K562 (cell line): ENCODE results near the gene TCF3. TPM values are rescaled to one million over a fixed set of nuclear protein-coding genes. Genes with fewer than 3 reads are reported as not detected.
A peak's percentile ranks its signal among the peaks of the same experiment; 100 is the strongest.

Source experiments
- ATAC-seq: fragments of 200-7000 bp; cut with Tn5 transposase; 3 replicates; pipeline ENCODE4 v1.9.1; 2020; ENCODE audit warnings: moderate library complexity
- BruUV-seq: library from RNA; stranded (reverse); fragments of 400-500 nt; replicated peaks from 2 replicates; lab custom pipeline; 2021; lab: Mats Ljungman, UMichigan
- CTCF ChIA-PET: fragments of 300-600 bp; formaldehyde crosslinking; extraction: SDS; loops from one replicate; lab custom pipeline; 2021; ENCODE audit warnings: low intra/inter-chr PET ratio; lab: Yijun Ruan, JAX
- POLR2A ChIA-PET: fragments of 300-600, 350-650 bp; sonication (Branson Sonifier 250); formaldehyde crosslinking; extraction: SDS; loops from one replicate; lab custom pipeline; 2021; ENCODE audit warnings: antibody characterized with exemption, inconsistent platforms; lab: Yijun Ruan, JAX
- DNase-seq, 4 experiments: peaks; one replicate each; pipeline versions ENCODE4 v3.0.0 to v3.0.0-alpha.2; 2011 to 2018; ENCODE audit warnings: low spot score in 3 of 4, mixed read lengths in 3 of 4; ENCODE audit errors: extremely low read depth in 1 of 4
- FAIRE-seq: peaks from 2 replicates; lab custom pipeline; 2011; peaks lifted over from hg19 to GRCh38; lab: Jason Lieb, UNC
- H2AFZ ChIP-seq: 2 replicates; pipeline ENCODE4 v1.6.0; 2011; ENCODE audit warnings: low read depth, low read length, control low read depth, inconsistent platforms
- H3K27ac ChIP-seq: fragments of 200-600 bp; 3 replicates; pipeline ENCODE4 v1.8.0; 2011; ENCODE audit warnings: low read depth, mild to moderate bottlenecking, control low read depth, inconsistent platforms, low read length, moderate library complexity, mixed read lengths; ENCODE audit errors: extremely low read depth
- H3K27me3 ChIP-seq, 2 experiments: fragments of 300-600 bp in 1 of 2; 2 replicates in 1 of 2; 3 replicates in 1 of 2; pipeline versions ENCODE4 v1.6.0 to v1.8.0; 2011; ENCODE audit warnings: inconsistent platforms in 2 of 2, low read length in 2 of 2, mild to moderate bottlenecking in 1 of 2, mixed read lengths in 1 of 2, moderate library complexity in 1 of 2; ENCODE audit not compliant: control insufficient read depth in 2 of 2, insufficient read depth in 2 of 2
- H3K36me3 ChIP-seq: fragments of 300-600 bp; 3 replicates; pipeline ENCODE4 v1.8.0; 2011; ENCODE audit warnings: mild to moderate bottlenecking, low read length, inconsistent platforms; ENCODE audit not compliant: control insufficient read depth, insufficient read depth
- H3K4me1 ChIP-seq, 2 experiments: fragments of 200-600 bp in 1 of 2; replicated peaks in 1 of 2; 2 replicates in 1 of 2; 3 replicates in 1 of 2; pipeline versions ENCODE4 v1.5.1 to v1.8.0; 2011; ENCODE audit warnings: inconsistent platforms in 2 of 2, low read length in 2 of 2, mild to moderate bottlenecking in 1 of 2, mixed read lengths in 1 of 2, moderate library complexity in 1 of 2; ENCODE audit not compliant: control insufficient read depth in 2 of 2, insufficient read depth in 2 of 2
- H3K4me2 ChIP-seq: 2 replicates; pipeline ENCODE4 v1.6.1; 2011; ENCODE audit warnings: low read length, control low read depth, inconsistent platforms, mixed read lengths; ENCODE audit not compliant: insufficient read depth
- H3K4me3 ChIP-seq: fragments of 200-600 bp; sonication (generic), shearing (Covaris generic); 2 replicates; pipeline ENCODE4 v1.5.1; 2016; ENCODE audit warnings: control low read depth, inconsistent platforms
- H3K79me2 ChIP-seq: fragments of 200-600 bp; 3 replicates; pipeline ENCODE4 v1.8.0; 2011; ENCODE audit warnings: low read length, inconsistent platforms; ENCODE audit not compliant: control insufficient read depth, insufficient read depth
- H3K9ac ChIP-seq, 2 experiments: 2 replicates each; pipeline versions ENCODE4 v1.6.0 to v1.6.1; 2011; ENCODE audit warnings: low read depth in 2 of 2, low read length in 2 of 2, control low read depth in 1 of 2, inconsistent platforms in 1 of 2, mild to moderate bottlenecking in 1 of 2, mixed read lengths in 1 of 2; ENCODE audit not compliant: insufficient read depth in 1 of 2
- H3K9me1 ChIP-seq: one replicate; pipeline ENCODE4 v1.6.0; 2011; ENCODE audit warnings: inconsistent platforms, mild to moderate bottlenecking, low read length, moderate library complexity; ENCODE audit not compliant: control insufficient read depth, insufficient read depth
- H3K9me3 ChIP-seq: replicated peaks from 2 replicates; pipeline ENCODE4 v1.5.1; 2011; ENCODE audit warnings: low read depth, low read length, inconsistent platforms; ENCODE audit not compliant: control insufficient read depth, insufficient read depth
- H4K20me1 ChIP-seq: replicated peaks from 2 replicates; pipeline ENCODE4 v1.6.1; 2011; ENCODE audit warnings: low read length, inconsistent platforms, mixed read lengths; ENCODE audit not compliant: control insufficient read depth, insufficient read depth
- CBFA2T2 ChIP-seq: fragments of 450-650 bp; conservative IDR thresholded peaks from 2 replicates; pipeline ENCODE4 v1.6.1; 2017; ENCODE audit warnings: mild to moderate bottlenecking
- CREB1 ChIP-seq, 2 experiments: sonication (generic) in 1 of 2; formaldehyde crosslinking in 1 of 2; IDR thresholded peaks; 2 replicates each; pipeline versions ENCODE4 v1.6.1 to v1.8.0; 2012 to 2022; ENCODE audit warnings: inconsistent platforms in 1 of 2, mild to moderate bottlenecking in 1 of 2, missing genetic modification reagents in 1 of 2, moderate library complexity in 1 of 2
- NRF1 ChIP-seq, 2 experiments: fragments of 450-650 bp; IDR thresholded peaks in 1 of 2; conservative IDR thresholded peaks in 1 of 2; 2 replicates each; pipeline ENCODE4 v1.6.1; 2014; ENCODE audit warnings: mild to moderate bottlenecking in 2 of 2
- RAD51 ChIP-seq: fragments of 450-650 bp; IDR thresholded peaks from 2 replicates; pipeline ENCODE4 v1.7.1; 2016; ENCODE audit warnings: low read depth, mild to moderate bottlenecking, borderline replicate concordance
- TOE1 ChIP-seq, 2 experiments: fragments of 450-650 bp in 1 of 2; sonication (generic) in 1 of 2; formaldehyde crosslinking in 1 of 2; IDR thresholded peaks; 2 replicates each; pipeline versions ENCODE4 v1.7.1 to v1.8.0; 2016 to 2022; ENCODE audit warnings: borderline replicate concordance in 2 of 2, mild to moderate bottlenecking in 2 of 2, antibody characterized with exemption in 1 of 2, inconsistent platforms in 1 of 2, low read depth in 1 of 2, missing genetic modification reagents in 1 of 2, moderate library complexity in 1 of 2
- ZBTB1 ChIP-seq: sonication (generic); formaldehyde crosslinking; IDR thresholded peaks from 2 replicates; pipeline ENCODE4 v1.8.1; 2023; ENCODE audit warnings: missing genetic modification reagents, low read depth, mild to moderate bottlenecking, borderline replicate concordance
- ZBTB17 ChIP-seq: fragments of 450-650 bp; formaldehyde crosslinking; IDR thresholded peaks from 2 replicates; pipeline ENCODE4 v1.4.0; 2020; ENCODE audit warnings: mild to moderate bottlenecking
- ZNF75A ChIP-seq: fragments of 450-650 bp; formaldehyde crosslinking; IDR thresholded peaks from 2 replicates; pipeline ENCODE4 v1.4.0; 2020; ENCODE audit warnings: mild to moderate bottlenecking
- WGBS: fragments of 100-300 bp; shearing (Covaris generic); methylation state at CpG from one replicate; pipeline ENCODE4 v1.1.6; 2016; ENCODE audit warnings: low coverage, mixed read lengths; ENCODE audit not compliant: insufficient coverage; ENCODE audit errors: missing lambda C conversion rate; 5-methylcytosine and 5-hydroxymethylcytosine counted together
- in situ Hi-C: fragments of 300-500 bp; cut with MboI; formaldehyde crosslinking; loops from 4 replicates; pipeline ENCODE4 v1.15.0; 2018; ENCODE audit warnings: inconsistent platforms, mixed read lengths
- intact Hi-C: fragments of 100-400 bp; cut with micrococcal nuclease; formaldehyde crosslinking; loops from 2 replicates; pipeline ENCODE4 v1.14.2; 2022
- polyA plus RNA-seq, 8 experiments: library from polyadenylated mRNA; depleted of rRNA in 4 of 8; stranded (reverse) in 5 of 8; unstranded in 3 of 8; fragments of >200 nt; fragmentation: Nextera tagmentation in 2 of 8; fragmentation: Illumina TruSeq in 1 of 8; extraction: Ambion mirVana in 2 of 8; extraction: Trizol in 1 of 8; gene quantifications; 2 replicates each; pipeline versions ENCODE4 v1.2.1 to v1.2.3, GENCODE V29; 2011 to 2014; ENCODE audit warnings: inconsistent platforms in 1 of 8, missing spikeins in 1 of 8
- total RNA-seq, 7 experiments: library from RNA; depleted of rRNA in 6 of 7; stranded (reverse); fragments of >200 nt in 6 of 7; fragmentation: Illumina TruSeq in 2 of 7; extraction: Trizol in 2 of 7; gene quantifications; 2 replicates each; pipeline versions ENCODE4 v1.2.1 to v1.2.3, GENCODE V29; 2011 to 2021; ENCODE audit warnings: low replicate concordance in 1 of 7
- TF ChIP-seq, protein P1 (sequence below): sonication (generic); formaldehyde crosslinking; IDR thresholded peaks from 2 replicates; pipeline ENCODE4 v1.9.0; 2022; ENCODE audit warnings: mild to moderate bottlenecking, missing genetic modification reagents
- TF ChIP-seq, protein P2 (sequence below): fragments of 450-650 bp; formaldehyde crosslinking; IDR thresholded peaks from 2 replicates; pipeline ENCODE4 v1.4.0; 2020; ENCODE audit warnings: mild to moderate bottlenecking, mixed read lengths
- TF ChIP-seq, protein P3 (sequence below): sonication (generic); formaldehyde crosslinking; IDR thresholded peaks from 2 replicates; pipeline ENCODE4 v1.5.0; 2020; ENCODE audit warnings: missing genetic modification reagents
- TF ChIP-seq, protein P4 (sequence below), 2 experiments: fragments of 450-650 bp; conservative IDR thresholded peaks; 2 replicates each; pipeline ENCODE4 v1.6.1; 2017; ENCODE audit warnings: mild to moderate bottlenecking in 2 of 2, moderate library complexity in 2 of 2

Gene TCF3
- total and polyA plus RNA-seq, 9 of the 15 experiments (the other 6 are each of a cell fraction or from before 2014, with no cell fraction given): 5.6 to 259 (median 84.0) TPM

DNA sequence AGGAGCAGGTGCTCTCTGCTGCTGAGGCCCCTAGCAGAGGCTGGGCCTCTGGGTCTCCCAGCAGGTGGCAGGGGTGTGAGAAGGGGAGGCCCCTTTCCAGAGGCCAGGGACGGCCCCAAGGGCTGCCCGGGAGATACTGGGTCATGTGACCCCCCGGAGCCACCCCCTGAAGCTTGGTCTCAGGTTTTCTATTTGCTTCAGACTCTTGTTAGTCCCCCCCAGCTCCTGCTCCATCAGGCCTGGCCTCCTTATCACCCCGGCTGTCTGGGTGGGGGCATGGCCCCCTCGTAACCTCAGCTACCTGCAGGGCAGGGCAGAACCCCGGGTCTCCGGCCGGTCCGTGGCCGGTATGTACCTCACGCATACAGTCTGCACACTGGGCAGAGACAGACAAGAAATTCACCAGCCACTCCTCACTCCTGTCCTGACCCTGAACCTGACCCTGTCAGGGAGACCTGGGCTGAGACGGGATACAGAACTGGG is 13.2 kb upstream of the TCF3 start:
- 14% methylated on average over 11 of the region's 12 CpGs for WGBS
- Histone ChIP-seq H3K9me1 (no peaks in the 10 kb centered on the region), H3K27me3 (no peaks in the 10 kb centered on the region), H3K4me2 (no peak overlapping the region), H2AFZ (peak overlapping the region; percentile 59), H3K36me3 (no peaks in the 10 kb centered on the region), H3K4me1 (peaks cover 6 to 45% of the 10 kb centered on the region in 2 experiments; a peak in 4 of 5 replicates), H3K27ac (no peak overlapping the region), H4K20me1 (no peaks in the 10 kb centered on the region), H3K9ac (peak overlapping the region in 1 of 2 experiments; percentile 76; a peak in 2 of 4 replicates), H3K4me3 (no peak overlapping the region), H3K9me3 (no peaks in the 10 kb centered on the region), H3K79me2 (no peaks in the 10 kb centered on the region)
- ChIA-PET POLR2A (interaction anchor here (0.7 to 1.5 kb wide), 2 partner anchors 12 to 60 kb away, joined by 3 to 4 read pairs; no protein-coding TSS in a partner anchor), CTCF (no interaction called here)
- in situ Hi-C loops: no loop called here
- peak; percentile 68 for ATAC-seq
- DNase-seq: peak; percentile 51 to 68 (median 62)
- no TSS peak for BruUV-seq
- intact Hi-C loops: no loop called here
- TF ChIP-seq, protein P1, sequence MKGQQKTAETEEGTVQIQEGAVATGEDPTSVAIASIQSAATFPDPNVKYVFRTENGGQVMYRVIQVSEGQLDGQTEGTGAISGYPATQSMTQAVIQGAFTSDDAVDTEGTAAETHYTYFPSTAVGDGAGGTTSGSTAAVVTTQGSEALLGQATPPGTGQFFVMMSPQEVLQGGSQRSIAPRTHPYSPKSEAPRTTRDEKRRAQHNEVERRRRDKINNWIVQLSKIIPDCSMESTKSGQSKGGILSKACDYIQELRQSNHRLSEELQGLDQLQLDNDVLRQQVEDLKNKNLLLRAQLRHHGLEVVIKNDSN (CRISPR knock-in tag): peak; percentile 60
- TF ChIP-seq, protein P2, sequence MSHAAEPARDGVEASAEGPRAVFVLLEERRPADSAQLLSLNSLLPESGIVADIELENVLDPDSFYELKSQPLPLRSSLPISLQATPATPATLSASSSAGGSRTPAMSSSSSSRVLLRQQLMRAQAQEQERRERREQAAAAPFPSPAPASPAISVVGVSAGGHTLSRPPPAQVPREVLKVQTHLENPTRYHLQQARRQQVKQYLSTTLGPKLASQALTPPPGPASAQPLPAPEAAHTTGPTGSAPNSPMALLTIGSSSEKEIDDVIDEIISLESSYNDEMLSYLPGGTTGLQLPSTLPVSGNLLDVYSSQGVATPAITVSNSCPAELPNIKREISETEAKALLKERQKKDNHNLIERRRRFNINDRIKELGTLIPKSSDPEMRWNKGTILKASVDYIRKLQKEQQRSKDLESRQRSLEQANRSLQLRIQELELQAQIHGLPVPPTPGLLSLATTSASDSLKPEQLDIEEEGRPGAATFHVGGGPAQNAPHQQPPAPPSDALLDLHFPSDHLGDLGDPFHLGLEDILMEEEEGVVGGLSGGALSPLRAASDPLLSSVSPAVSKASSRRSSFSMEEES (CRISPR knock-in tag): peak; percentile 91
- TF ChIP-seq RAD51 (peak; percentile 77), ZBTB1 (CRISPR knock-in tag) (no peak), CREB1 (IDR thresholded peaks at IDR 0.05) (no peak), CREB1 (CRISPR knock-in tag; IDR thresholded peaks at IDR 0.05) (no peak), TOE1 (IDR thresholded peaks at IDR 0.05; ENCODE audit: borderline replicate concordance) (peak; percentile 83), TOE1 (CRISPR knock-in tag; IDR thresholded peaks at IDR 0.05; ENCODE audit: borderline replicate concordance, low read depth) (no peak), ZBTB17 (CRISPR knock-in tag) (no peak), ZNF75A (no peak), NRF1 (conservative IDR thresholded peaks at IDR 0.05 in 1 of 2, IDR thresholded peaks at IDR 0.05 in 1 of 2) (0 out of 4 replicates have a peak, but pooled peaks of 1 of the 2 experiments have one; percentile 10), CBFA2T2 (peak; percentile 29)
- TF ChIP-seq, protein P3, sequence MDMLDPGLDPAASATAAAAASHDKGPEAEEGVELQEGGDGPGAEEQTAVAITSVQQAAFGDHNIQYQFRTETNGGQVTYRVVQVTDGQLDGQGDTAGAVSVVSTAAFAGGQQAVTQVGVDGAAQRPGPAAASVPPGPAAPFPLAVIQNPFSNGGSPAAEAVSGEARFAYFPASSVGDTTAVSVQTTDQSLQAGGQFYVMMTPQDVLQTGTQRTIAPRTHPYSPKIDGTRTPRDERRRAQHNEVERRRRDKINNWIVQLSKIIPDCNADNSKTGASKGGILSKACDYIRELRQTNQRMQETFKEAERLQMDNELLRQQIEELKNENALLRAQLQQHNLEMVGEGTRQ (CRISPR knock-in tag): peak; percentile 65; the same call in 1 of the 2 replicates
- TF ChIP-seq, protein P4, sequence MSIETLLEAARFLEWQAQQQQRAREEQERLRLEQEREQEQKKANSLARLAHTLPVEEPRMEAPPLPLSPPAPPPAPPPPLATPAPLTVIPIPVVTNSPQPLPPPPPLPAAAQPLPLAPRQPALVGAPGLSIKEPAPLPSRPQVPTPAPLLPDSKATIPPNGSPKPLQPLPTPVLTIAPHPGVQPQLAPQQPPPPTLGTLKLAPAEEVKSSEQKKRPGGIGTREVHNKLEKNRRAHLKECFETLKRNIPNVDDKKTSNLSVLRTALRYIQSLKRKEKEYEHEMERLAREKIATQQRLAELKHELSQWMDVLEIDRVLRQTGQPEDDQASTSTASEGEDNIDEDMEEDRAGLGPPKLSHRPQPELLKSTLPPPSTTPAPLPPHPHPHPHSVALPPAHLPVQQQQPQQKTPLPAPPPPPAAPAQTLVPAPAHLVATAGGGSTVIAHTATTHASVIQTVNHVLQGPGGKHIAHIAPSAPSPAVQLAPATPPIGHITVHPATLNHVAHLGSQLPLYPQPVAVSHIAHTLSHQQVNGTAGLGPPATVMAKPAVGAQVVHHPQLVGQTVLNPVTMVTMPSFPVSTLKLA (conservative IDR thresholded peaks at IDR 0.05): no peak
- FAIRE-seq: no peak
